NCI-H1436 (cell line): ENCODE results near the gene EHD3.

Experiments
- DNase-seq: peaks from one replicate; lab custom pipeline; 2025; lab: John Stamatoyannopoulos, UW

The EHD3 gene

GRCh38 chr2:31233741-31234682 is at the start of gene EHD3:
Gene EHD3, plus strand, starts transcription at chr2:31234152. Its CDS starts 470 bp downstream, at chr2:31234622.
- peak; percentile 88 for DNase-seq

DNA sequence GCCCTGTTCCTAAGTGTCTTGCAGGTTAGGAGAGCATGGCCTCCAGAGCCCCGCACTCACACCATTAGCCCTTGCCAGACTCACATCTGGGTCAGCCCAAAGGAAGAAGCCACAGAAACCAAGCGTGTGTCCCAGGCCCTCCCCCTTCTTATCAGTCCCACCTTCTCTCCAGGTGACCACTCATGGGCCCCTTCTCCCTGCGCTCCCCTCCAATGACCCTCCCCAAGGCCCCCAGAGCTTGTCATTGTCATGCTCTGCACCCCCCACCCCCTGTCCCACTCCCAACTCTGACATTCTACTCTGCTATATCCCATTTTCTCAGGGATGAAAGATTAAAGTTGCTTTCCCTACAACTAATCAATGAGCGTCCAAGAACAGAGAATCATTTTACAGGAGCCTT is 46.8 kb upstream of the EHD3 start:
- DNase-seq = no peak

DNA sequence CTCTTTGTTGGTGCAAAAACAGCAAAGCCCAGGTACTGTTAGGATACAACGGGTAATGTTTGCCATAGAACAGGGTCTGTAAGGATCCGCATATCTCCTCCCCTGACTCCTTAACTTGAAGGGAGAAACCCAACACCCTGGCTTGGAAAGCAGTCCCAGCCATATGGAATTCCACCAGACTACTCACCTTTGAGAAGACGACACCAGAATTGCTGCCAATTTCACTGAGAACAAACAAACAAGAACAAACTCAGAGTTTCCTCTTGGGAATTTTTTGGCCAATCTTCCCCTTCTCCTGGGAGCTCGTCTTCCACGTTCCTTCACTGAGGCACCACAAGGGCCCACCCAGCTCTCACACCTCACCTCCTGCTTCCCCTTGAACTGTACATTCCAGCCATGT is 45.8 kb upstream of the EHD3 start:
- no peak for DNase-seq

- no peak for DNase-seq
Measured at GRCh38 chr2:31189141-31189540, 44.8 kb upstream of the EHD3 start.

GRCh38 chr2:31190188-31190587 is 43.8 kb upstream of the EHD3 start:
- no peak for DNase-seq

DNA sequence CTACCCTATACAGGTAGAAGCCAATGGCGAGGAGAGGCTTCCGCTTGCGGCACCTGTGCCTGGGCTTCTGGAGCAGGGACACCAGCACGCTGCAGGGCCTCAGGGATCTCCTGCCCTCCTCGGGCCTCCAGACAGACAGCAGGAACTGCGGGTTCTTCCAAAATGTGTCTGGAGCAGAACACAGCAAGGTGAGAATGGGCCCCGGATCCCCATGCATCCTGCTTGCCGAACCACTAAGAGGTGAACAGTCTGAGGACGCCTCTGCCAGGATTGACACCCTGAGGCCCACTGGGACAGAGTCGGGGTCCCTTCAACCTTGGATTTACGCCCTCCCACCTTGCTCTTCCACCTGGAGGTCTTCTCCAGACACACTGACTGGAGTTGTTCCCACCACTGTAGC is 42.0 kb upstream of the EHD3 start:
- no peak for DNase-seq

- no peak for DNase-seq
Measured at GRCh38 chr2:31192396-31192795, 41.6 kb upstream of the EHD3 start.

DNA sequence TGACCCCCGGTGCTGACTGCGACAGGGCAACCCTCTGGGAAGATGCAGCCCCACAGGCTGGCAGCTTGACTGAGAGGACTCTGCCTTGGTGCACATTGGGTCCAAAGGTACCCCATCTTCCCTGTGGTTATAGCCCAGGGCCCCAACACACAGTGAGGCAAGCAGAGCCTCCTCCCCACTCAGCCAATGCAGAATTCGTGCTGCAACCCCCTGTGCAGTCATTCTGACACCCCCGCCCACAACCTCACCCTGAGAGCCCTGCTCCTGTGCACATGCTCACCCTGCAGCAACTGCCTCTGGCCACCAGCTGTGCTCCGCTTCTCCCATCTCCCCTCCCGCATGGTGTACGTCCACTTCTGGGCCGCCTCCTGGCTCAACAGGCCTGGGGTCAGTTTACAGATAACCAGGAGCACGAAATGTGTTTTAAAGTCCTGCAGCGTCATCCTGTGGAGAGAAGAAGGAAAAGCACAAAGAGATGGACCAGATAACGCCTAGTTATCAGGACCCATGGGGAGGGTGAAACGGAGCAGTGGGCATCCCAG is 41.0 kb upstream of the EHD3 start:
- no peak for DNase-seq

DNA sequence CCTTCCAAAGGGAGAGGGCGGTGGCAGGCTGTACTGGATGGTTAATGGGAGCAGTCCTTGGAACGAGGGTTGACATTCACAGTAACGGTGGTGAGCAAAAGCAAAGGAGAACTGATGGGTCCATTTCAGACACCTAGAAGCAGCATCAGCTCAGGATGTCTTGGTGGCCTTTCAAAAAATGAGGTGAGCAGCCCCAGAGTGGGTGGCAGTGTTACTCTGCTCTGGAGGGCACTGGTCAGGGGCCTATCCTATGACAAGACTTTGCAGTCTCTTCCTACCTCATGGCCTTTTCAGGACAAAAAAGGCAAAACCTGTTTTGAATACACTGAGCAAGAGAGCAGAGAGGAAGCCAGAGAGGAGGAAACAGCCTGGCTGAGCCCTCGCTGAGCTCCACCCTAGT is 40.1 kb upstream of the EHD3 start:
- DNase-seq = no peak

- DNase-seq = no peak
Measured at GRCh38 chr2:31196622-31197021, 37.3 kb upstream of the EHD3 start.

DNA sequence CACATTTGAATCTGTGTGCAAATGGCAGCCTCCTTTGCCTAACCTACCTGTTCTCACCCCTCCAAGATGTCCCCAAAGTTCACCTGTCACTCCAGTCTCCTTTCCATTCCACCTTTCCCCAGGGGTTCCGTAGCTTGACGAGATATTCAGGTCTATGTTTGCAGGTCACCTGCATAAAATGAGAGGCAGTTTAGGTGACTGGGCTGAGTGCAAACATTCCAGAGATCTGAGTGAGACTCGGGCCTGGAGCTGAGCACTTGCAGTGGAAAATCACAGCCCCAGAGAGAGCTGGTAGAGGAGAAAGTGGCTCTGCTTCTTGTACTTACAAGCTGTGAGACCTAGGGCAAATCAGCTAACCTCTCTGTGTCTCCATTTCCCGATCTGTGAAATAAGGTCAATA is 36.8 kb upstream of the EHD3 start:
- no peak for DNase-seq

DNA sequence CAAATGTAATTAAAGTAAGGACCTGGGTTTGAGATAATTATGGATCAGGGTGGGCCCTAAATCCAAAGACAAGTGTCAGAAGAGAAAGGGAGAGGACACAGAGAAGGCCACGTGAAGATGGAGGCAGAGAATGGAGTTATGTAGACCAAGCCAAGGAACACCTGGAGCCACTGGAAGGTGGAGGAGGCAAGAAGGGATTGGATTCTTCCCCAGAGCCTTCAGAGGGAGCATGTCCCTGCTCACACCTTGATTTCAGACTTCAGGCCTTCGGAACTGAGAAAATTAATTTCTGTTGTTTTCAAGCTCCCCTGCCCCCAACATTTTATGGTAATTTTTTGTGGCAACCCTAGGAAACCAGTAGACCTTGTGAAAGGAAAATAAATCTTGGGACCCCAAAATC is 36.3 kb upstream of the EHD3 start:
- DNase-seq = no peak

- no peak for DNase-seq
Measured at GRCh38 chr2:31199206-31199605, 34.7 kb upstream of the EHD3 start.

GRCh38 chr2:31200972-31201371 is 33.0 kb upstream of the EHD3 start:
- DNase-seq = no peak

- no peak for DNase-seq
Measured at GRCh38 chr2:31202041-31202440, 31.9 kb upstream of the EHD3 start.

GRCh38 chr2:31202833-31203232 is 31.1 kb upstream of the EHD3 start:
- DNase-seq = no peak

GRCh38 chr2:31203916-31204315 is 30.0 kb upstream of the EHD3 start:
- no peak for DNase-seq

DNA sequence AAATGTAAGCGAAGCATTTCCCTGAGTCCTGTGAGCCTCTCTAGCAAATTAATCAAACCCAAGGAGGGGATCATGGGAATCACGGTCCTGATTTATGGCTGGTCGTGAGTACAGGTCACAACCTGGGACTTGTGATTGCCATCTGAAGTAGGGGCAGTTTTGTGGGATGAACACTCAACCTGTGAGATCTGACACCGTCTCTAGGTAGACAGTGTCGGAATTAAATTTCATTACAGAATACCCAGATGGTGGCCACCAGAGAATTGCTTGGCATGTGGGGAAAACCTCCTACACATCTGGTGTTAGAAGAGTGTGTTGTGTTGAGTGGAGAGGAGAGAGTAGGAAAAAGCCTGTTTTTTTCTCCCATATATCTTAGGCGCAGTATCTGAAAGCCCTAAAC is 29.2 kb upstream of the EHD3 start:
- DNase-seq = no peak

GRCh38 chr2:31205186-31205585 is 28.8 kb upstream of the EHD3 start:
- no peak for DNase-seq

DNA sequence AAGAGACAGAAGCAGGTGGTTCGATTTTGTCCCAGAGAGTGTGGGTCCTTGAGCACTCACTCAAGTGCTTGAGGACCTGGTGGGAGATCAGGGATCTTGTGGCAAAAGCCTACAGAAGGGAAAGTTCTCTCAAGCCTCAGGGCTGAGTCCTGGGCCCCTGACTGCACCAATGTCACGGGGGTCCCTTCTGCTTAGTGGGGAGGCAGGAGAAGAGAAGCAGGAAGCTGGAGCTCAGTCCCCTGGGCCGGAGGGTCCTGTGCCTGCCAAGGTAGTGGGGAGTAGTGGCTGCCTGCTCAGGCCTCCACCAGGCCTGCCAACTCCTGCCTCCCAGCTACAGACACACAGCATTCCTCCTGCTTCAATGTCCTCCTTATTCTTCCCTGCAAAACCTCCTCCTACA is 28.3 kb upstream of the EHD3 start:
- no peak for DNase-seq

DNA sequence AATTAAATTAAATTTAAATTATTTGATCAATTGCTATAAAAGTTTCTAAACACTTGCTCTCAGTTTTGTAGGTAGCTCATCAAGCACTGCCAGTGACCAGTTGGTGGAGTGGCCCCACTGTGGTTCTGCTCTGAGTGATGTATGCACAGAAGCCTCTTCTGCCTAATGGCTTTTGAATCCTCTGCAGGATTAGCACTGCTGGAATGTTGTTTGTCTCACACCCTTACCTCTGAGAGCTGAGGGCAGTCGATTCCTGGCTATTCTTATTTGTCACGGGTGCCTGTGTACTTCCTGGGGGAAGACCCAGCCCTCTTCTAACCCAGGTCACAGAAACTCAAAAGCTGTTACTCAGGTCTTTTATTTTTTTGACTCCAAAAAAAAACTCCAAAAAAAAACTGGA is 26.2 kb upstream of the EHD3 start:
- DNase-seq = no peak

DNA sequence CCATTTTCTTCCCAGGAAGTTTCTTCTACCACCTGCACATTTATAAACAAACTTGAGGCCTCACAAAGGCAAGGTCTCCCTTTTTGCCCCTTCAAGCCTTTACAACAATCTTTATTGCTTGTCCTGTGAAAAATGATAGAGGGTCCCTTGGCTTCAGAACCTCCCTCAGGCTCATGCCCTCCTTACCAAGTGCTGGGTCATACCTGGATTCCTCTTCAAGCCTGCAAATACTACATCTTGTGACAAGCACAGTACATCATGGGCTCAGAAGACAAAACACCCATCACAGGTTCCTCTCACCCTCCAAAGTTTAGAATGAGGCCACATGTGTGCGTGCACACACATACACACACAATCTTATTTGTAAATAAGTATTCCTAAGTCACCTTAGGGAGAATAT is 25.7 kb upstream of the EHD3 start:
- no peak for DNase-seq

DNA sequence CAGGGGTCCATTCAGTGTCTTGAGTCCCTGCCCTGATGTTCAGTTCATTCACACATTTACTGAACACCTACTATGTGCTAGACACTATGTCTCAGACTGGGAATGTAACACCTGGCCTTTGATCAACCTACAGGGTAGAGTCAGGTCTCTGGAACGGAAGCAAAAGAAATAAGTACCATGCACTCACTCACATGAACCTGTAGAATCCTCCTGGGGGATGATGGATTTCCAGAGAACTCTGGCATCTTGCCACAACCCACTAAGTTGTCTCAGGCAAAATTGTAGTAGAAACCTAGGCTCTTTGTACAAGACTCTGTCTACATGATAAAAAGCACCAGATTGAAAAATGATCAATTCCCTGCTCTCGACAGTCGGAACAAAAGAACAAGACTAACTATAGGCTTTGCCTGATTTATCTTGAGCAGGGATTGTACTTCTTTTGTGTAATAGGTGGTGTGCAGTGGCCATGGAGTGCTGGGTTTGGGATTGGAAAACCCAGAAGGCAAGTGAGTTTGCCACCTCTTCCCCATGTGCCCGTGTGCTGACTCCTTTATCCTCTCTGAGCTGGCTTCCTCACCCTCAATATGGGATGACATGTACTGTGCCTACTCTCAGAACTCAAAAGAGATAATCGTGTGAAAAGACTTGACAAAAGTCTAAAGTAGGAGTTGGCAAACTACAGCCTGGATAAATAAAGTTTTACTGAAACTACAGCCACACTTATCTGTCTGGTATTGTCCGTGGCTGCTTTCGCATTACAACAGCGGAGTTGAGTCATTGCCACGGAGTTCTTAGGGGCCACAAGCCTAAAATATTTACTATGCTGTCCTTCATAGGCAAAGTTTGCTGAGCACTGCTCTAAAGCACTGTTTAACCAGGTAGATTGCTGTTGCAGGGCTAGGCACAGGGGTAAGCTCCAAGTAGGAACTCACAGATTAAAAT is 21.0 kb upstream of the EHD3 start:
- peak; percentile 22 for DNase-seq
